Hematopoietic multipotent progenitor cell treated with erythropoietin and hydrocortisone succinate and interleukin-3 and kit ligand, for 8 days (in vitro differentiated cells): ENCODE measurements around the gene CD109.

ENCODE experiments used
- DNase-seq: peaks from one replicate; pipeline ENCODE4 v3.0.0-alpha.2; 2015

Gene CD109

DNA sequence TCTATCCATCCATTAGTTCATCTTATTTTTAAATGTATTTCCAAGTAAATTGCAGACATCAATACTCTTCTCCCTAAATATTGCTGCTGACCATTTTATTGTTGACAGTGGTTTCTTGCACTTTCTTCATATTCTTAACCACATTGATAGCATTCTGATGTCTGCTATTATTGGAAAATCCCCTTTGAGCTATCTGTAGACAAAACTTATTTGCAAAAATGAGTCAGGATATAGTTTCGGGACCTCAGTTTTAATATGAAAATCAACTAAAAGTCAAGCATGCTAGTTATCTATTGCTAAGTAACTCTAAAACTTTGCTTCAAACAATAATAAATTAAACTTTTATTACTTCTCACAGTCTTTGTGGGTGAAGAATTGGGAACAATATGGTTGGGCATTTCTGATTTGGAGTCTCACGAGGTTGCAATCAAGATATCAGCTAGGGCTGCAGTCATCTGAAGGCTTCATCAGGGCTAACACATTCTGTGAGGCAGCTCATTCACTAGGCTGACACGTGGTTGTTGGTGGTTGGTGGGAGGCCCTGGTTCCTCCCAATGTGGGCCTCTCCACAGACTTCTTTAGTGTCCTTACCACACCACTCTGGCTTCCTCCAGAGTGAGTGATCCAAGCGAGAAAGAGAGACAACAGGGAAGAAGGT lies 32.7 kb downstream of the CD109 start:
- peak; percentile 22 for DNase-seq

DNA sequence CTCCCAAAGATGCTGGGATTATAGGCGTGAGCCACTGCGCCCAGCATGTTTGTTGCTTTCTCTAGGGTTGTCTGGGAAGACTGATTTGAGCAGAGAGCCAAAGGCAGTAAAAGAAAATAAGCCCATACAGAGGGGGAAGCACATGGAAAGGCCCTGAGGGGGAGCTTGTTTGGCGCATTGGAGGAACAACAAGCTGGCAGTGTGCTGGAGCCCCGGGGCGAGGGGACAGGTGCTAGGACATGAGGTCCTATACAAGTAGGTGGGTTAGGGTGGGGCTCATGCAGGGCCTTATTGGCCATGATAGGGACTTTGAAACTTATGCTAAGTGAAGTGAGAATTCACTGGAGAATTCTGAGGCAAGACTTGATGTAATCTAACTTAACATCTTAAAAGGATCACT lies 35.3 kb downstream of the CD109 start:
- DNase-seq: no peak

DNA sequence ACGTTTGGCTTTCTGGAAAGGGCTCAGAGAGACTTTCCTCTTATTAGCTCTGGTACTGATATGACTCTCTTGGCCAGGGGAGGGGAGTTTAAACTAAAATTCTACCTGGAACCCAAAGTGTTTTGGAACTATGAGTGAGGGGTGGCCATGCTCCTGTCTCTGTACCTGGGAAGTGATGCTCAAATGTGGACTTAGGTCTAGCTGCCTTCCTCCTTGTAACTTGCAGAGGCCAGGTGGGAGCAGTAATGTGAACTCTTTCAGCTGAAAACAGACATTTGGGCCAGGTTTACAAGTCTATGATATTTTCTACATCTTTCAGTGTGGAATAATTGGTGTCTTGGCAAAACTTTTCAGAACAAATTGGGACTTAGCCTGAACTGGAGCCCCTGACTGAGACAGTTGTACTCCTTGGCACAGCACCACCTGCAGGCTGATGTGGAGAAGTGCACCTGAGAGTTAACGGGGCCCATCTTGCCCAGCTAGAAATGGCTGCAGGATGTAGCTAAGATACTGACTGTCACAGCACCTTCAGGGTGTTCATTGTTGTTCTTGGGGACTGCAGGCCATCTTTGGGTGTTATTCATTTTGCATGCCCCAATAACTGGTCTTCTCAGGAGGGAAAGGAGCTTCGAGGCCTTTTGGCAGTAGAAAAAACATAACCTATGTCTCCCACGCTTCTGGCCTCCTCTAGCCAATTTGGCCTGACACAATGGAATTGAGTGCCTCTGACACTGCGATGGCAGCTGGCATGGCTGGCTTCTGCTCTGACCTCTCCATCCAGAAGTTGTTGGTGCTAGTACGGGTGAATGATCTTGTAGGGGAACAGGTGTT lies 37.1 kb downstream of the CD109 start:
- DNase-seq: peak; percentile 85

DNA sequence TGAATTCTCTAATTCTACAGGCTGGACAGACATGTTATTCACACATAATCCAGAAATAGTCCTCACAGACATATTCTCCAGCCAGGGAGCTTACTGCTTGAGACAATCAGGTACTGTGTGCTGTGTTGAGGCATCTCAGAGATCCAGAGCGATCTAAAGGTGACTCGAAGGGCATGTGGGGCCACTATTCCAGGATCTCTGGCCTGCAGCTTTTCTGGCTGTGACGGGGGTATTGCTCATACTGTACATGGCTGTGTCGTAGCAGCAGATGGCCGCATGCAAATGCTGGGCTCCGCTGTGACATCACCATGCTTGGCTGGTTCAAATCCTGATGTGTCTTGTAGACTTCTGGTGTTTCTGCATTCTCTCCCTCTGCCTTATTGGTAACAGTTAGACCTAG lies 37.8 kb downstream of the CD109 start:
- DNase-seq: no peak

DNA sequence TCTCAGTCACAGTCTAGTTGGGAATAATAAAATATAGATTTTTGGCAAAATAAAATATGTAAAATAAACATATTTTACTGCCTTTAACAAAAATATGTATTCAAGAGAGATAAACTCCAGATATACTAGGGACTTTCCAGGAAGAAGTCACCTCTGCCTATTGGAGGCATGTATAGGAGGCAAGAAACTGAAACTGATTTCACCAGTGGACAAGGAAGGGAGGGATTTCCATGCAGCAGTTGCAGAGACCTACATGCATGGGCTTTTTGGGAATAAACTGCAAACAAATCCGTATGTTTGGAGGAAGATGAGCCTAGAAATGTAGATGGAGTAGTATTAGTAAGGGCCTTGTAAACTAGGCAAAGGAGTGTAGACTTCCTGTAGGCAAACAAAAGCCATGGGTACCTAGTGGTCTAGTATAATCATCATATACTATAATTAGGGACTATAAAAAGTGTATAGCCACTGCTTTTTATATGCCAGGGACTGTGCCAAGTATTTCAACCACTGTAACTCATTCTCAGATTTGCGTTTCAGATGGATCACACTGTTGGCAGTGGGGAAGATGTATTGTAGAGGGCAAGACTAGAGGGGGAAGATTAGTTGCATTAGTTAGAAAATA lies 38.9 kb downstream of the CD109 start:
- no peak for DNase-seq

DNA sequence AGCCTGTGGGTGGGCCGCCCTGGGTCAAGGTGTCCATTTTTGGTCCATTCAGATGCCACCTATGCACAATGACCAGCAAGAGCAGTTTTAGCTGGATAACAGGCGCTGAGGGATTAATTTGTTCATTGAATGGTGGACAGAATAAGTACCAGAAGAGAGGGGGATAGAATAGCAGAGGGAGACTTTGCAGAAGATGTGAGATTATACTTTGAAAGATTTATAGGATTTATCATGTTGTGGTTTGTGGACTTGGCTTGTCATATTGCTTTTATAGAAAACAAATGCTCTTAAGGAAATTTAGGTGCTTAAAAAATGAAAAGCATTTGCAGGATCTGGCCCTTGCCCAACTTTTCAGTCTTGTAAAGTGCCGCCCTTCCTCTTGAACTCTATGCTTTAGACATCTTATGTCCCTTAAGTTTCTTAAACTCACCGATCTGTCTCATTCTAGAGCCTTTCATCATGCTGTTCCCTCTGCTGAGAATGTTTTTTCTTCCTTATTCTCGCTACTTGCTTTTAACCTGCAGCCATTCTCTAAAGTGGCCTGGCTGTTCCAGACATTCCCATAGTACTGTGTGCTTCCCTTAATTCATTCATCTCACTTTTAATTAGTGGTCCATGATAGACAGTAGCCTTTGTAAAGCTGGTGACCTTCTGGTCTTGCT lies 42.5 kb downstream of the CD109 start:
- DNase-seq: no peak

DNA sequence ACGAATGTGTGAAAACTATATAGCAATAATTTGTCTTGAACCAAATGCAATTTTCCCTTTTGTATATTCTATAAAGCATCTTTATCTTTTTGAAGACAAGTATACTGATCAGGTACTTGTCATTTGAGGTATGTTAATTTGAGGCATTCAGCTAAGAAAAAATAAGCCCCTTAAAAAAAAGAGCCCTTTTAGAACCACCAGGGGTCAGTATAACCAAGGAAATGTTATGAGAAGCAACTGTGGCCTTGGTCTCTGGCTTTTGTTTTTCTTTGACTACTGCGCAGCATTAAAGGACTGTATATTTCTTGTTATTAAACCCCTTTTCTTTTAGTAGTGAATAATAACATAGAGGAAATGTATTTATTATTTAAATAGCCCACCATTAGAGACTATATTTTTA lies 43.1 kb downstream of the CD109 start:
- DNase-seq: peak; percentile 74

DNA sequence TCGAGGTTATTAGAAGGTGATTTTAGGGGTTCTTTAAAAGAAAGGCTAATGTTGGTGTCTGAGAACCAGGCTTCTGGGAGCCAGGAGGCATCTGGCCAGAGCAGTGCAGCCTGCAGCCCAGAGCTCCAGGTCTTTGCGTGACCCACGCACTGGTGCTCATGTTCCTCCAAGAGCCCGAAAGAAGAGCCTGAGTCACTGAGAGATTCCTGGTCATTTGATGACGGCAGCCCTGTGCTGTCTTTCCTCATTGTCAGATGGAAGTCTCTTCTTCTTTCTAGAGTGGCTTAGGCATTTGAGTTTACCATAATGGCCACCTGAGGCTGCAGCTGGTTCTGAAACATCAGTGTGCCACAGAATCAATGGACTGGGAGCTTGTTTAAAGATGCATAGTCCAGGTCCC lies 46.4 kb downstream of the CD109 start:
- DNase-seq: no peak

DNA sequence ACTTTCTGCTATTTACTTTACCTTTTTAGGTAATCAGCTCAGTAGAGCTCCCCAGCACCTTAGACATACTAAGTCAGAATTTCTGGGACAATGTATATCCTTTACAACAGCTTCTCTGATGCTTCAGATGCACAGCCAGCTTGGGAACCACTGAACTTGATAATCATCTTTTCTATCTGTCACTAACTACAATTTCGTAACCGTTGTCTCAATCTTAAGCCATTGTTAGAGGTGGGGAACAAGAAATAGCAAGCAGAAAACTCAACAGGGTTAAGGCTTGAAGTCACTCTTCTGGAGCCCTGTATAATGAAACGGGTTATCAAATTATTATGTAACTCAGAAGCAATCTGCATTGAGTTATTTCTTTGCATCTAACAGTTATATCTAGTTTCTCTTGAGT lies 47.1 kb downstream of the CD109 start:
- DNase-seq: no peak

DNA sequence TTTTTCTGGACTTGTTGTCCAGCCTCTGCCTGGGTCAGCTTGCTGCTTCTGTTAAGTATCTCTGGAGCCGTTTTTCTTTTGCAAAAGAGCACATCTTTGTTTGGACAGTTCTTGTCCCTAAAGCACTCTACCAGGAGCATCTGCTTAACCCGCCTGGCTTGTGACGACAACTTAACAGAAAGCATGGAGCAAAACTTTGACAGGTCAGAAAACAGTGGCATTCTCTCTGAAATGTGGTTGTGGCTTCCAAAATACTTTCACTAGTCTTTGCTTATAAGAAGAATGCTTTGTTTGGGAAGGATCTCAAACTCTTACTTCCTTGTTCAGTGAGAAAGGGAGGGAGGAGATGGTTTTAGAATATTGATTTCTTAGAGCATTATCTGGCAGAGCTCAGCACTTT lies 47.6 kb downstream of the CD109 start:
- no peak for DNase-seq

DNA sequence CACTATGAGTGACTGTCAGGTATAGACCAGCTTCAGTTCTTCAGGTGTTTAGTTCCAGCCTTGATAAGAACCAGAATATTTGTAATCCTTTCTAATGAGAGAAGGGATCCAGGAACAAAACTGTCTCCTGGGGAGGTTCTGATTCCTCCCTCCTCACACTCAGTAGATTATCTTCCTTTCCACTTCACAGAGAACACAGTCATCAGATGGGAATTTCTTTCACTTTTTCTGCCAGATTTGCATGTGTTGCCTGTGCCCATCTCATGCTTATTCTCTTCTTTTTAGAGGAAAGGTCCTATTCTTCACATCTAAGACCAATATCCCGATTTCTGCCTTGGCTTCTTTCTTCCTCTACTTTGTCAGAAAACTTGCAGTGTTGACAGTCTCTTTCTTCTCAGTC lies 50.8 kb downstream of the CD109 start:
- no peak for DNase-seq

DNA sequence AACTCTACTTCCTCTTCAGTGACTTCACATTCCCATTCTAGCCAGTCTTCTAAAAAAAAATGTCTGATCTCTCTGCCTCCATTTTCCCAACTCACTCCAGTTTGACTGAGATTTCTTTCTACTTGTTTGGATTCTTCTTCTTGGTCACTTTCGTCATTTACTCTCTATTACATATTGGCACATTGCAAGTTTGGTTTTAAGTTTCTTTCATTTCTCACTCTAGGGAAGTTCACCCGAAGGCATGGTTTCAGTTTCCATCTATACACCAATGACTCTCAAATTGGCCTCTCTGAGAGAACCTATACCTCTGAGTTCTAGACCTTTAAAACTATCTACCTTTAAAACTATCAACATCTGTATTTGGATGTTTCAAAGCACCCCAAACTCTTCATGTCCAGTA lies 51.3 kb downstream of the CD109 start:
- no peak for DNase-seq

DNA sequence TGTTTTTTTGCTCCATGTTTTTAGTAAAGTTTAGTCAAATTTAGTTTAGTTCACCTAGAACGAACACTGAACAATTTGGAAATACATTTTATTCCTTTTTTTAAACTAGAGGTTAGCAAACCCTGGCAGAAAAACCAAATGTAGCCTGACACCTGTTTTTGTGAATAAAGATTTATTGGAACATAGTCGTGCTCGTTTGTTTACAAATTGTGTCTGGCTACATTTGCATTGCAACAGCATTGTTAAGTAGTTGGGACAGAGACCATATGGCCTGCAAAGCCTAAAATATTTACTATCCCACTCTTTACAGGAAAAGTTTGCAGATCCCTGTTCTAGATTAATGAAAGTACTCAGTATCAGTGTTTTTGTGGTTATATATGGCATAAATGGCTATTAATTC lies 56.9 kb downstream of the CD109 start:
- no peak for DNase-seq

DNA sequence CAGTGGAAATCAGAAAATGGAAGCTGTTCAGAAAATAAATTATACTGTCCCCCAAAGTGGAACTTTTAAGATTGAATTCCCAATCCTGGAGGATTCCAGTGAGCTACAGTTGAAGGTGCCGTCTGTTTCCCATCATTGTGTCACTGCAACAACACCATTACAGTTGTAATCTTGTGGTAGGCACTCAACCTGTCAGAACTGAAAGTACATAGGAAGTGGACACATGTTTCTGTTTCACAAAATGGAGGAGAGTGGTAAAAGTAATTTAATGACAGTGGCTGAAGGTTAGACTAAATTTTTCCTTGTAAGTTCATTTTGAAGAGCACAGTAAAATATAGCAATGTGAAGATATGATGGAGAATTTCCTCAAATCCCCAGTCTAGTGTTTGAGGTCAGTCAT lies 70.0 kb downstream of the CD109 start:
- no peak for DNase-seq

DNA sequence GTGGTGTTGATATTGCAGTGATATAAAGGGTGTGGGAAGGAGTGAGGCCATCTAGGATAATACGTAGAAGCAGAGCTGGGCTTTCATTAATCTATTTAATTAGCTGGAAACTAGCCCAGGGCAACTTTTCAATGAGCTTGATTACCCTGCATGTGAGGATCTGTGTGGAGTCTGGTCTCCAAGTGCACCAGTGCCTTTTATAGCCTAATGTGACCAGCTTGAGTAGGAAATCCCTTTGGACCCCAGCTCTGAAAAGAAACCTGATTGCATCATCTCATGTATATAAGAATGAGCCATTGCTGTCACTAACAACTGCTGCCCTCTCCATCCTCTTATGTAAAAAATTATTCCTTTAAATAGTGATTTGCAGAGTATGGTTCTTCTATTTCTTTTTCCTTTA lies 72.6 kb downstream of the CD109 start:
- no peak for DNase-seq

DNA sequence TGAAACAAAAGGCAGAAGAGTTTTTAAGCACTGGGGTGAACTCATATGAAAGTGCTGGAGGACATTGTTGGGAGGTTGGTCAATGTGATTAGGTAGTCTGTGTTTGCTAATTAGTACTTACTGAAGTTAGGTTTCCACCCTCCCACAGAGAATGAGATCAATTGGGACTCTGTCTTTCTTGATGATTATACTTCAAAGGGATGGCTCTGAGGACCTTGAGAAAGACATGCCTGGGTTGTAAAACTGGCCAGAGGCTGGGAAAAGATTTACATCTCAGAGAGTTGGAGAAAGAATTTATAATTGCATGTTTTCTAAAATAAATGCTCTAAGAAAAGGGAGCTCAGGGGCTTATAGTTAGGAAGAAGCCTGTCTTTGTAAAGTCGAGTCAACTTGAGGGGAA lies 74.0 kb downstream of the CD109 start:
- no peak for DNase-seq

DNA sequence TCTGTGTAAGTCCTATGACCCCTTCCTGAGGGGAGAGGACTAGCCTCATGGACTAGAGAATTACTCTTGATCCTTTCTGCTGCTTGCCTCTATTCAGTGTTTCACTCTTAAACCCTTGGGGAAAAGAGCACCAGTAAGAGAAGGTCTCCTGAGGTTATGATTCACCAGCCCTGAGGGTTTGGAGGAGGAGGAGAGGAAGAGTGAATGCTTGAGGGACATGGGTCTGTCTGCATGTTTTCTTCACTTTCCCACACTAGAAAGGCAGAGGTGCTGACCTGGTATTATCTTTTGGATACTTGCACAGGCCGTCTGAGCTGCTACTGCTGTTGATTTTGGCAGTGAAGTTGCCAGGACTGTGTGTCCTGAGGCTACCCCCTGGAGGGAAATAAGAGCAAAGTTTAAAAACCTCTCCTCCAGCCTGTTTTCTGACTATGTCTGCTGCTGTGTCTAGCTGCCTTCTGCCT lies 78.3 kb downstream of the CD109 start:
- DNase-seq: no peak

DNA sequence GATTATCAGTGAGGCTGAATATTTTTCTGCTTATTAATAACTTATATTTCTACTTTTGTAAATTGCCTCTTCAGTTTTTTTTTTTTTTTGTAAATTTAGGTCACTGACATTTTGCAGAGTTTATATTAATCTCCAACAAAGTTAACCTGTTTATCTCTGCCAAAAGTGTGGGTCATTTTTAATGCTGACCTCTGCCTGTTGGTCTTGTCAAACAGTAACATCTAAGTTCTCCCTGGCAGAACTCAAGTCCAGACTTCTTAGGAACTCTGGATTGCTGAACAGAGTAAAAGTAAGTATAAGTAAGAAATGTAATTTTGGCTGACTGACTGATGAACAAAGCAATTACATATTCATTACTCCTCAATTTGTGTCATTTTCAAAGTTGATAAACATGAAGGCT lies 83.9 kb downstream of the CD109 start:
- no peak for DNase-seq

DNA sequence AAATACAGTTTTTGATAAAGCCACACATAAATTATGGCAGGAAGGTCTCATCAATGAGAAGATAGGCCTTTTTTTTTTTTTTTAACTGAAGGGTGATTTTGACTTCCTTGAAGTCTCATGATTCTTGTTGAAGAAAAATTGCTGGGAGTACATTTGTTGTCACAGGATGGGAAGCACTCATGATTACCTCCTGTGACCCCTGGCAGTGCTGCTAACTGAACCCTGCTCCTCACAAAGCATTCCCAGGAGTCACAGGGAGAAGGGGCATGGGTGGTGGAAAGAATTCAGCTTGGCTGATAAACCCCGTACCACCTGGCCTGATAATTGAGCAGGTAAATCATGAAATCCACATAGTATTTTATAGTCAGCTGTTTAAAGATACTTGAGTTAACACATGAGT lies 86.9 kb downstream of the CD109 start:
- no peak for DNase-seq

DNA sequence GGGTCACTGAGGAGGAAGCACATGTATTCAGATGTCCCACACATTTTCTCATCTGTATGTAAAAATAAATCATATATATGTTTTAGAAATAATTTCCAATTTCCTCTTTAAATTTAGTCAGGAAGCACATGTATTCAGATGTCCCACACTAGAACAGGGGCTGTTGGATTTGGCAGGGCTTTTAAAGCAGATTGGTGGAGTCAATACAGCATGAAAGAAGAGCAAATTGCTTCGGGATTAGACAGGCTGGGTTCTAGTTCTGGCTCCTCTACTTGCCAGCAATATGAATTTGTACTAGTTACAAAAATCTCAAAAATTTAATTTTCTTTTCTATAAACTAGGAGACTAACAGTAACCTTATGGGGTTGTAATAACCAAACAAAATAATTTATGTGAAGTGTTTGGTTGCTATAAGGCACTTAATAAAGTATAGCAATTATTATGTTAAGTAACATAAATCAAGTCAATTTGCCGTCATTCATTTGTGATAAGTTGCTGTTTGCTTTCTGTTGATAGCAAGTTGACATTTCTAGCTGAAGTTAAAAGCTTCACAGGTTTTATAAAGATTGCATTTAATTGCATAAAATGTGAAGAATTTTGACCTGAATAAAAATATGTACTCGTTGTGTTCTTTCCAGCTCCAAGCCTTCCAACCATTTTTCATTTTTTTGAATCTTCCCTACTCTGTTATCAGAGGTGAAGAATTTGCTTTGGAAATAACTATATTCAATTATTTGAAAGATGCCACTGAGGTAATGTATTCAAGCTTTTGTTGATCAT lies 88.9 kb downstream of the CD109 start:
- DNase-seq: no peak

DNA sequence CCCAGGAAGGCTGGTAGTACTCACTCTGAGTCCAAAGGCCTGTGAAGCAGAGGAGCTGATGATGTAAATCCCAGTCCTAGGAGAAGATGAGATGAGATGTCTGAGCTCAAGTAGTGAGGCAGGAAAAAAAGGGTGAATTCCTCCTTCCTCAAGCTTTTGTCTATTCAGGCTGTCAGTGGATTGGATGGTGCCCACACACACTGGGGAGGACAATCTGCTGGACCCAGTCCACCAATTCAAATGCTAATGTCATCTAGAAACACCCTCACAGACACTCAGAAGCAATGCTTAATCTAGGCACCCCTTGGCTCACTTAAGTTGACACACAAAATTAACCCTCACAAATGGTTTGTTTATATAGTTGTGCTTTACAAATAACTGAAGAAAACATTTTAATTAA lies 94.6 kb downstream of the CD109 start:
- DNase-seq: no peak

DNA sequence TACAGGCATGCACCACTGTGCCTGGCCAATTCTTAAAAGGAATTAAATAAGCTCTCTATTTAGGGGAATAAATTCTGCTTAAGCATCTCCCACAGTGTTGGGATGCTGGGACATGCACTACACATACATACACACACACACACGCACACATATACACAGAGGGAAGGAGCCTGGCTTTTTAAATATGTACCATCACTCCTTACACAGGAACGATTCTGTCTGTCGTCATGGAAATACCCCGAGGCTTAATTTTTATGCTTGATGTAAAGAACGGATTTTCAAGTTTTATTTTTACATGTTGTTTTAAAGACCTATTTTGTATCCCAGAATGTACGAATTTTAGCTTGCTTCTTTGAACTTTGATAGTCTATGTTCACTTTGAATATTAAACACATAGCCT lies 95.3 kb downstream of the CD109 start:
- no peak for DNase-seq

DNA sequence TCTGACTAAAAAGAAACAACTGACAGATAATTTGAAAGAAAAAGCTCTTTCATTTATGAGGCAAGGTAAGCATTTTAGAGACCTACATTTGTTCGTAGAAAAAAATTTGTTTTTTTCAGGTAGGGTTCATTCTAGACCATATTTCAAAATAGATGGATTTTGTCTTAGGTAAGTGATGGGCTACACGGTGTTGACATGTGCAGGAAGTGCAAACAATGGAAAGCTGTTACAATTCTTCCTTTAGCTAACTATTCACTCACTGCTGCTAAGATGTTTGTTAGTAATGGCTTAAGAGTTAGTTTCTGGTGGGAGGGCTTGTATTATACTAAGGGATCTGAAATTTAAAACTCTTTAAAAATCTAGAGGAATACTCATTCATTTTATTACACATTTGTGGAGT lies 96.7 kb downstream of the CD109 start:
- DNase-seq: no peak
